ENCODE measurements around the gene SBF2.
"Not testable (repeated sequence)": the region's sequence is repeated elsewhere in the genome, so short reads cannot be mapped to it uniquely, and the experiment has no call there.

SBF2 gene

DNA sequence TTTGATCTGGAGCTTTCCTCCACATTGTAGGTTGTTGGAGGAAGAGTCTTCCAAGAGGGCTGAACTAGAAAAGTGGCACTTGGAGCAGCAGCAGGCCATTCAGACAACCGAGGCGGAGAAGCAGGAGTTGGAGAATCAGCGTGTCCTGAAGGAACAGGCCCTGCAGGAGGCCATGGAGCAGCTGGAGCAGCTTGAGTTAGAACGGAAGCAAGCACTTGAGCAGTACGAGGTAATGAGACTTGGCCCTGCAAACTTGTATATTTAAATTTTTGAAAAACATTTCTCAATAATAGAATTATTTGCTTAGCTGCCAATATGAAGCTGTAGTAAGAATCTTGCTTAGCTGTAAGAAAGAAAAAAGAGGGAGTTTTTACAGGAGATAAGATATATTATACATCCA lies 546.2 kb downstream of the SBF2 start:
- no peak for DNase-seq (ENCODE audit: low spot score)

DNA sequence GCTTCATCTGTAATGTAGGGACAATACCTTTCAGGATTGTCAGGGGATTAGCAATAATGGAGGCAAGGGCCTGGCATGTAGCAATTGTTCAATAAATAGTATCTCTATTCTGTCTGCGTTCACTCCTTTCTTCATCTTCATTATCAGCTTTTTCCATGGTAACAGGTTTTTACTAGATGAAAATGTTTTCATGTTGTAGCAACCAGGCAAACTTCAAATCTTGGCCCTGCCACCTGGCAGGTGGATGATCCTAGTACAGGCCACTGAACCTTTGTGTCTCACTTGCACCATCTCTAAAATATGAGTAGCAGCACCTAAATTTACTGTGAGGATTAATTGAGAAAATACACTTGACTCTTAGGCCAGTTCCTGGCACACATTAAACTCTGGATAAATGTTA lies 546.8 kb downstream of the SBF2 start:
- no peak for DNase-seq (ENCODE audit: low spot score)

DNA sequence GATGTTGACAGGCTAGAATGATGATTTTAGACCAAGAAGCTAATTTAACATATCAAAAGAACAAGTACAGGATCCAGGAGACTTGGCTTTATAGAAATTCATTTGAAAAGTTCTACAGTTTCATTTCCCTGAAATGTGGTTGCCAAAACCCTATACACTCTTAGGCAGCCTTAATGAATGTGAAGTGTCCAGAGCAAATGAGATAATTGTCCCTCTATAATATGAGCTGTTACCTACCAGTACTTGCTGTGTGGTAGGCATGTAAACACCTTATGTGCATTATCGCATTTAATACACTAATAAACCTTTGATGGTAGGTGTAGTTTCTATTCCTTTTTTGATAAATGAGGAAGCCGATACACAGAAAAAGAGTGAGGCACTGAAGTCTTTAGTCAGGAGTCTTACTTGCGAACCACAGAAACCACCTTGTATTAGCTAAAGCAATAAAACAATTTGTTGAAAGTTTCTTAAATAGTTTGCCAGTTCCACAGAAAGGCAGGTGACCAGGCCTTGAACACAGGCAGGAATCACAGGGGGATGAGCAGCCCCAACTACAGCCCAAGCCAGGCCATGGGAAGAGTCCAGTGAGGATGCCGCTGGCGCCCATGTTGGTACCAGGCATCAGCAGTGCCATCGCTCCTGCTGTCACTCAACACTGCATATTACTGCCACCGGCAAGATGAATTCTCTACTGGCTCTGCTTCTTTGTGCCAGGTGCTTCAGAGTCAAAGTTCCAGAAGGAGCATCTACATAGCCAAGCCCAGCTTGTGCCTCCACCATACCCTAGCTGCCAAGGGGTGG lies 548.4 kb downstream of the SBF2 start:
- DNase-seq (ENCODE audit: low spot score), result no peak

DNA sequence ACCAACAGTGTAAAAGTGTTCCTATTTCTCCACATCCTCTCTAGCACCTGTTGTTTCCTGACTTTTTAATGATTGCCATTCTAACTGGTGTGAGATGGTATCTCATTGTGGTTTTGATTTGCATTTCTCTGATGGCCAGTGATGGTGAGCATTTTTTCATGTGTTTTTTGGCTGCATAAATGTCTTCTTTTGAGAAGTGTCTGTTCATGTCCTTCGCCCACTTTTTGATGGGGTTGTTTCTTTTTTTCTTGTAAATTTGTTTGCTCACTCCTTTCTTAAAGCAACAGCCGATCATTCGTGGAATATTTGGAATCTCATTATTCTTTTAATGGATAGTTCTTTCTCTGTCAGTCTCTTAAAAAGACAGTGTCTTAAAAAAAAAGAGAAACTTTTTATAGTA lies 550.5 kb downstream of the SBF2 start:
- DNase-seq (ENCODE audit: low spot score), result not testable (repeated sequence)

DNA sequence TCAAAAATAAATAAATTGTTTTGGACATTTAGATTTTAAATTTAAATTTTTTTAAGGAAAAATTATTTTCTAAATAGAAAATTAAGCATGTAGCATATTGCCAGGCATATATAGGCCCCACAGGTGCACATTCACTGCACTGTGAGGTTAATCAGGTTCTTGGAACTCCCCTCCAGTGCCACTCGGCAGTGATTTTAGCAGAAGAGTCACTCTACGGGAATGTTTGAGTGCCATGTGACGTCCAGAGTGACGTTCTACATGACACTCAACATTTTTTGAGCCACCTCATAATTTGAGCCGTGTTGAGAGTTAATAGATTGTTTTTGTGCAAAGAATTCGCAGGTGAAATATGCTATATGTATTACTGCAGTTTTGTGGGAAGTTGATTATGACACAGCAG lies 552.8 kb downstream of the SBF2 start:
- no peak for DNase-seq (ENCODE audit: low spot score)

DNA sequence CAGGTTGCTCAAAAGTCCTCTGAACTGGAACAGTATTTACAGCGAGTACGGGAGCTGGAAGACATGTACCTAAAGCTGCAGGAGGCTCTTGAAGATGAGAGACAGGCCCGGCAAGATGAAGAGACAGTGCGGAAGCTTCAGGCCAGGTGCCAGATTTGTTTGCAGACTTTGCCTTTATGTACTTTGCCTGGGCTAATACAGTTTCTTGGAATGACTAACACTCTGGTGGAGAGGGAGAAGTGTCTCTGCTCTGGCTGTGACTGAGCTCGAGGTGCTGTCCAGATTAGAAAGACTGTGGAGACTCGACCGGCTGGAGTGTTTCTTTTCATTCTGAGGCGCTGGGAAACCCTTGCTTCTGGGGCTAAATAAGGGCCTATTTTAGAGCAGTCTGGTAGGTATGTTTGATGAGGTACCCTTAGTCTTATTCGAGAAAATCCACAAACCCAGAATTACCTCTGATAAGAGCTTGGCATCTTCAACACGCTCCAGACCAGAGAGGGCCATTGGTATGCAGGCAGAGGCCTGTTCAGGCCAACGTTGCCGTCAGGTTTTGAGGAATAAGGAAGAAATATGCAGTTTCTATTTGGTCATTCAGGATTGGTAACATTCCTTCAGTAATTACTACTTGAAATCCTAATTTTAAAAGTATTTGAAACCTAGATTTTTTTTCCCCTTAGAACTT lies 553.7 kb downstream of the SBF2 start:
- no peak for DNase-seq (ENCODE audit: low spot score)

DNA sequence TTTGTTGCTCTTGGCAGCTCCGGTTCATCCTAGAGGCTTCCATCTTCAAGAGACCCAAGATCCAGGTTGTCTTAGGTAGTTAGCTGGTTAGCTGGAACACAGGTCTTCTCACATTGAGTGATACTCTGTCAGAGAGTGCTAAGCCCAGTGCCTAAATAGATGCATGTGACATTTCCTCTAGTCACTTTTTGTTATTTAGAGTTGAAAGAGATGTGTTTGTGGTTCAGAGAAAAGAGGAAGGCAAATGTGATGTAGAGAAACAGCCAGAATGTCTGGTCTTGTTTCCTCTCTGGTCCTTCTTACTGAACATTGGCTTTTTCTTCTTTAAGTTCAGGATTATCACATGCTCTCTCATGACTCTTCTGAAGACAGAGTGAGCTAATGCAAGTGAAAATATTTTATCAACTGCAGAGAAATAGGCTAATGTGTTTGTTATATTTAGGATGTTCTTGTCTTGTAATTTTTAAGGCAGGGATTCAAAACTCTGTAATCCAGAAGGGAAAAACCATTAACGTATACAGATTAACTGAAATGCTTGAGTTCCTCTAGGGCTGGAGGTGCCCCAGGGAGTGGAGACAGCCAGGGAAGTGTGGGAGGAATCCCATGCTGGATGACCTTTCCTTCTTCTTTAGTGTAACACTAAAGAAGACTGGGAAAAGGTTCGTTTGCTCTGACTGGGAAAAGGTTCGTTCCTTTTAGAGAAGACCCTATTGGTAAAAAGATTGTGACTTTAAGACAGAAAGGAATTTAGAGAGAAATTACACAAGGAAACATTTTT lies 554.7 kb downstream of the SBF2 start:
- DNase-seq (ENCODE audit: low spot score), result no peak

DNA sequence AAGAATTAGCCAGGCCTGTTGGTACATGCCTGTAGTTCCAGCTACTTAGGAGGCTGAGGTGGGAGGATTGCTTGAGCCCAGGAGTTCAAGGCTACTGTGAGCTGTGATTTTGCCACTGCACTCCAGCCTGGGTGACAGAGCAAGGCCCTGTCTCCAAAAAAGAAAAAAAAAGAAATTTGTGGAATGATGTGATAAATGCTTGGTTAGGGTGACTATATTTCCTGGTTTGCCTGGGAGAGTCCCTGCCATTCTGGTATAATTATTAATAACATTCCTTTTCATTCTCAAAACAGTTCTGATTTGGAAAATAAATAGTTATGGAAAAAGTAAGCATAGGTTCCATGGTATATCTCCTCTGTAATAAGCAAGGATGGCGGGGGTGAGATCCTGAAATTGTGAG lies 555.3 kb downstream of the SBF2 start:
- DNase-seq (ENCODE audit: low spot score), result no peak

DNA sequence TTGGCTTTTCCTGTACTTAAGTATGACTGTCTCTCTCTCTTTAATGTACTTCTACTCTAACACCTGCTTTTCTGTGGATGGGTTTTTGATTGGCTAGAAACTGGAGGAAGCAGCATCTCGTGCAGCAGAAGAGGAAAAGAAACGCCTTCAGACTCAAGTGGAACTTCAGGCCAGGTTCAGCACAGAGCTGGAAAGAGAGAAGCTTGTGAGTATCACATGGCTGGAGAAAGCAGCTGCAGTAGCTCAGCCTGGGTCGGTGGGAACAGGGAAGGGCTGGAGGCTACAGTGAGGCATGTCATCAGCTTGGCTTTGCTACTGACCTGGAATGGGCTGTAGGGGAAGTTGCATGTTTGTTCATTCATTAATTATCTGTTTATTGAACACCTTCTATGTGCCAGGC lies 555.9 kb downstream of the SBF2 start:
- DNase-seq (ENCODE audit: low spot score), result no peak

DNA sequence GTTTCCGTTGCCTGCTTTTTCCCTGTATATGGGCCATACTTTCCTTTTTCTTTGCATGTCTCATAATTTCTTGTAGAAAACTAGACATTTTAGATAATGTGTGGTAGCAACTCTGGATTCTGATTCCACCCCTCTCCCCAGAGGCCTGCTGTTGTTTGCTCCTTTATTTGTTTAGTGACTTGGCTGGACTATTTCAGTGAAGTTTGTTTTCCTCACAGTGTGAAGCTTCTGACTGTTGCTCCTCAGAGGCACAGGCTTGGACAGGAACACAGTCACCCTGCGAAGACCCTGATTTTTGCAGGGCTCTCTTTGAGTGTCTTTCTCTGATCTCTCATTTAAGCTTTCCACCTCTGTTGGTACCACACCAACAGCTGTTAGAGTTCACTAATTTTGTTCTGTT lies 557.7 kb downstream of the SBF2 start:
- no peak for DNase-seq (ENCODE audit: low spot score)

DNA sequence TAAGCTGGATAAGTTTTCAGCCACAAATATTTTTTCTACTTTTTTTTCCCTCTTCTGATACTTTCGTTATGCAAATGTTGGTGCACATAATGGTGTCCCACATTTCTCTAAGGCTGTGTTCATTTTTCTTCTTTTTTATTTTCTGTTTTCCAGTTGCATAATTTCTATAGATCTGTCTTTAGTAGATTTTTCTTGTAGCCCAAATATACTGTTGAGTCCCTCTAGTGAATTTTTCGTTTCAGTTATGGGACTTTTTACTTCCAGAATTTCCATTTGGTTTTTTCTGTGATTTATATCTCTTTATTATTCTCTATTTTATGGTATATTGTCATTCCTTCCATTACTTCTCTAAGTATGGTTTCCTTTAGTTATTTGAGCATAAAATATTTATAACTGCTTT lies 558.1 kb downstream of the SBF2 start:
- DNase-seq (ENCODE audit: low spot score), result no peak

DNA sequence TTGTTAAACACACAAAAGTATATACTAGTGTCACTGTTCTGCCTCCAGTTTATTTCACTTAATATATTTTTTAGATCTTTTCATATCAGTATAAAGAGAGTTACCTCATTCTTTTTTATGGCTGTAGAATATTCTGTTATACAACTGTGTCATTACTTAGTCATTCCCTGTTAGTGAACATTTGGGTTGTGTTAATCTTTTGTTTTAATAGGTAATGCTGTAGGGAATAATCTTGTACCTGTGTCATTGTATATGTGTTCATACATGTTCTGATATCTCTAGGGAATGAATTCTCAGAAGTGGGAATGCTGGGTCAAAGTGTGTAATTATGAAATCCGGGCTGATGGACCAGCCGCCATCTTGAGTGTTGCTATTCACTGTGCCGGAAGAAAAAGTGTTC lies 558.8 kb downstream of the SBF2 start:
- no peak for DNase-seq (ENCODE audit: low spot score)

DNA sequence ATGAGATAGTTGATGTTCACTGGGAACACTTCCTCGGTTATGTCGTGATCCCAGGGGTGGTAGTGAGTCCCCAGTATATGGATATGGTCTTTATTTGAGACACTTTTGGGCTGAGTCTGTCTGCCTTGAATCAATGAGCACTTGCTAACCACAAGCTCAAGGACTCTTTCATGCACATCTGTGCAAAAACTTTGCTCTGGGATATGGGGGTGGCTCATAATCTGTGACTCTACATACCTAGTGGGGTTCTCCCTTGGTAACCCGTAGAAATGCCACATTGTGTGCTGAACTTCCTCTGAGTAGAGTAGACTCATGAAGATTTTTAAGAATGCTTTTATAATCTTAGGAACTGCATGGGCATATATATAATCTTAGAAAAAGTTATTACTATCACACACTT lies 560.8 kb downstream of the SBF2 start:
- no peak for DNase-seq (ENCODE audit: low spot score)

DNA sequence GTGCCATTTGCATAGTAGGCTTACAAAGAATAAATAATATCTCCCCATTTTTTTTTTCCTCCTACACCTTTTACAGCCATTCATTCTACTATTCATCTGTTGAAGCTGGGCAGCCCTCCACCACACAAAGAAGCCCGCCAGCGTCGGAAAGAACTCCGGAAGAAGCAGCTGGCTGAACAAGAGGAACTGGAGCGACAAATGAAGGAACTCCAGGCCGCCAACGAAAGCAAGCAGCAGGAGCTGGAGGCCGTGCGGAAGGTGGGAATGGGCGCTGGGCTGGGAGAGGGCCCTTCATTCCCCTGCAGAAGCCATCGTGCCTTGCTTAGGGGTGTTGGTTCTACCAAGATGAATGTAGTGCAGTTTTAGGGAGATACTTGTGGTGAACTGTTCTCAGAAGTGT lies 561.6 kb downstream of the SBF2 start:
- DNase-seq (ENCODE audit: low spot score), result no peak

DNA sequence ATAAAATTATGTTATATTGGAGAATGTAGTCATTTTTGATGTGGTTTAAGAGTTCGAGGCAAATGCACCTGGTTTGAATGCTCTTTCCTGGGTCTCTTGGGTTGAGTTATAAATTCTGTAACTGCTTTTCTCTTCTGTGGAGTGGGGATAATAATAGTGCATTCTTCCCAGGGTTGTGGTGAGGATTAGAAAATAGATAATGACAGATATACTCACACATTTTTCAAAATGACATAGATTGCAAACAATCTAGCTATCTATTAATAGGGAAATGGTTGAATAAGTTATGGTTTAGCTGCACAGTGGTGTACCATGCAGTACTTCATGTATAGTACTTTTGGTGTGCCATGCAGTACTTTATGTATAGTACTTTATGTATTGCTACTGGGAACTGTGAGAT lies 562.8 kb downstream of the SBF2 start:
- no peak for DNase-seq (ENCODE audit: low spot score)

All from putamen (tissue), 1 donor.